Measurements from ENCODE around the gene SMARCD1.

Gene SMARCD1

GRCh38 chr12:50106907-50107306 lies 21.8 kb downstream of the SMARCD1 start:
- H3K27me3 ChIP-seq (replicated peaks; ENCODE audit: control insufficient read depth, insufficient read depth, low read length), result no peaks in the 10 kb centered on the region
- no peak overlapping the region for H3K4me3 ChIP-seq (replicated peaks; ENCODE audit: low read depth, low read length)
- H3K36me3 ChIP-seq (ENCODE audit: control insufficient read depth, insufficient read depth, low read length), result no peaks in the 10 kb centered on the region; the same call in 1 of the 2 replicates
- no peak for TF ChIP-seq CTCF (IDR thresholded peaks at IDR 0.05; ENCODE audit: insufficient read depth, low read length, poor library complexity, severe bottlenecking)
- DNase-seq (ENCODE audit: extremely low read depth, insufficient read length), result no peak

- no peak for TF ChIP-seq CTCF (IDR thresholded peaks at IDR 0.05; ENCODE audit: insufficient read depth, low read length, poor library complexity, severe bottlenecking)
- Histone ChIP-seq H3K4me3 (replicated peaks; ENCODE audit: low read depth, low read length) (no peak overlapping the region), H3K36me3 (ENCODE audit: control insufficient read depth, insufficient read depth, low read length) (no peaks in the 10 kb centered on the region; the same call in 1 of the 2 replicates), H3K27me3 (replicated peaks; ENCODE audit: control insufficient read depth, insufficient read depth, low read length) (no peaks in the 10 kb centered on the region)
- DNase-seq (ENCODE audit: extremely low read depth, insufficient read length), result no peak
These were observed 22.5 kb downstream of the SMARCD1 start for GRCh38 chr12:50107416-50108268.

GRCh38 chr12:50109319-50109718 lies 24.2 kb downstream of the SMARCD1 start:
- Histone ChIP-seq H3K4me3 (replicated peaks; ENCODE audit: low read depth, low read length) (no peak overlapping the region), H3K36me3 (ENCODE audit: control insufficient read depth, insufficient read depth, low read length) (no peaks in the 10 kb centered on the region; the same call in 1 of the 2 replicates), H3K27me3 (replicated peaks; ENCODE audit: control insufficient read depth, insufficient read depth, low read length) (no peaks in the 10 kb centered on the region)
- TF ChIP-seq CTCF (IDR thresholded peaks at IDR 0.05; ENCODE audit: insufficient read depth, low read length, poor library complexity, severe bottlenecking), result no peak
- DNase-seq (ENCODE audit: extremely low read depth, insufficient read length), result no peak

DNA sequence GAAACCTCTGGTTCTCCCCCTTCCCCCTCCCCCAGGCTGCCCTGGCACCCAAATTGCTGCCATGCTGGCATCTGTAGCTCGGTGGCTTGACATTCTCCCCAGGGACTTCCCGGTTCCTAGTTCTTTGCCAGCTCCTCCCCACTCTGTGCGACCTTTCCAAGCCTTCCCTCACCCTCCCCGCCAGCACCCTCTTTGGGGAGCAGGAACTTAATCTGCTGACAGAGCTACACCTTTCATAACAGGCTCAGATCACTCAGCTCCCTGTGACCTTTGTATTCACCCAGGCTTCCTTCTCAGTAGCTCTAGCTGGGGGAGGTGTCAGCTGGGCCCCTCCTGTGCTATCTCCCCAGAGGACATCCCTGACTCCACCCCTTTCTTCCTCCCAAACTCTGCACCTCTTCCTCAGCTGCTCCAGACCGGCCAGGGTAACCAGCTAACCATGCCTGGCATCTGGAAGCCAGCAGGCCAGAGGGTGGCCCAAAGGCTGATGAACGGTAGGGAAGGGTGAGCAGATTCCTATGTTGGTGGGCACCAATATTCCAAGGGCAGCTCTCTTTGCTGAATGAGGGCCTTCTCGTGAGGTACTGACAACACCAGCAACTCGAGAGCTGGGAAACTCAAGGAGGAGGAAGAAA lies 25.1 kb downstream of the SMARCD1 start:
- TF ChIP-seq CTCF (IDR thresholded peaks at IDR 0.05; ENCODE audit: insufficient read depth, low read length, poor library complexity, severe bottlenecking), result no peak
- Histone ChIP-seq H3K36me3 (ENCODE audit: control insufficient read depth, insufficient read depth, low read length) (no peaks in the 10 kb centered on the region; the same call in 1 of the 2 replicates), H3K4me3 (replicated peaks; ENCODE audit: low read depth, low read length) (peak overlapping the region; percentile 51), H3K27me3 (replicated peaks; ENCODE audit: control insufficient read depth, insufficient read depth, low read length) (no peaks in the 10 kb centered on the region)
- DNase-seq (ENCODE audit: extremely low read depth, insufficient read length), result no peak

GRCh38 chr12:50110762-50111351 lies 25.7 kb downstream of the SMARCD1 start:
- peak overlapping the region; percentile 51 for H3K4me3 ChIP-seq (replicated peaks; ENCODE audit: low read depth, low read length)
- TF ChIP-seq CTCF (IDR thresholded peaks at IDR 0.05; ENCODE audit: insufficient read depth, low read length, poor library complexity, severe bottlenecking), result no peak
- peak; percentile 65 for DNase-seq (ENCODE audit: extremely low read depth, insufficient read length)

More at GRCh38 chr12:50110762-50111351, 25.7 kb downstream of the SMARCD1 start:
- Histone ChIP-seq H3K27me3 (replicated peaks; ENCODE audit: control insufficient read depth, insufficient read depth, low read length) (no peaks in the 10 kb centered on the region), H3K36me3 (ENCODE audit: control insufficient read depth, insufficient read depth, low read length) (no peaks in the 10 kb centered on the region; the same call in 1 of the 2 replicates)
